Ascending aorta (tissue), 2 donors: ENCODE data around the gene SUCLG2. TPM values are rescaled to one million over a fixed set of nuclear protein-coding genes. Genes with fewer than 3 reads are reported as not detected.

ENCODE experiments used
- DNase-seq, 2 donors: peaks; one replicate each; pipeline ENCODE4 v3.0.0-alpha.2; 2019; ENCODE audit warnings: low spot score in 2 of 2
- H3K27ac ChIP-seq, 2 donors: fragments of 200-600 bp; sonication (generic); one replicate each; pipeline ENCODE4 v1.5.1; 2016 to 2017; ENCODE audit warnings: mild to moderate bottlenecking in 1 of 2
- H3K27me3 ChIP-seq: fragments of 200-600 bp; sonication (generic); one replicate; pipeline ENCODE4 v1.5.1; 2017
- H3K36me3 ChIP-seq, 2 donors: fragments of 200-600 bp; sonication (generic); one replicate each; pipeline ENCODE4 v1.5.1; 2016
- H3K4me1 ChIP-seq, 2 donors: fragments of 200-600 bp; sonication (generic); one replicate each; pipeline ENCODE4 v1.5.1; 2016 to 2017; ENCODE audit warnings: mild to moderate bottlenecking in 1 of 2
- H3K4me3 ChIP-seq, 2 donors: fragments of 200-600 bp; sonication (generic); one replicate each; pipeline ENCODE4 v1.5.1; 2016 to 2017; ENCODE audit warnings: mild to moderate bottlenecking in 1 of 2
- H3K9me3 ChIP-seq, 2 donors: fragments of 200-600 bp; sonication (generic); one replicate each; pipeline ENCODE4 v1.5.1; 2016
- CTCF ChIP-seq, 3 experiments: fragments of 200-600 bp in 2 of 3; fragments of 450-650 bp in 1 of 3; sonication (generic) in 2 of 3; IDR thresholded peaks; one replicate each; pipeline ENCODE4 v1.5.1; 2016 to 2019; ENCODE audit warnings: antibody characterized with exemption in 3 of 3, mild to moderate bottlenecking in 1 of 3, moderate library complexity in 1 of 3
- intact Hi-C: fragments of 100-400 bp; cut with DNase I; formaldehyde crosslinking; loops from one replicate; pipeline ENCODE4 v1.15.1; 2023
- total RNA-seq: library from RNA; depleted of rRNA; stranded (reverse); fragments of >200 nt; gene quantifications from one replicate; pipeline ENCODE4 v1.1.0, GENCODE V29; 2016

Gene SUCLG2
- total RNA-seq, 1 donor from 2014 or later, result 33.6 TPM

- no peaks in the 10 kb centered on the region for H3K36me3 ChIP-seq
- no peak for DNase-seq
- H3K4me3 ChIP-seq, result no peak overlapping the region
- no peak overlapping the region for H3K27ac ChIP-seq
- TF ChIP-seq CTCF (IDR thresholded peaks at IDR 0.05), result no peak
- H3K9me3 ChIP-seq, result no peaks in the 10 kb centered on the region
- H3K4me1 ChIP-seq, result peaks cover 0 to 7% of the 10 kb centered on the region in 2 donors
- intact Hi-C loops, result loop anchor here (5.0 kb wide), 2 partner anchors 42 to 652 kb away; partner anchors contain the start of gene KBTBD8
- H3K27me3 ChIP-seq, result no peaks in the 10 kb centered on the region
These were observed 4.7 kb downstream of the SUCLG2 start for GRCh38 chr3:67649681-67650080.

GRCh38 chr3:67648701-67649100 is 5.7 kb downstream of the SUCLG2 start:
- H3K4me3 ChIP-seq, result no peak overlapping the region
- no peak for TF ChIP-seq CTCF (IDR thresholded peaks at IDR 0.05)
- H3K27me3 ChIP-seq, result no peaks in the 10 kb centered on the region
- no peak for DNase-seq
- H3K36me3 ChIP-seq, result no peaks in the 10 kb centered on the region
- no peaks in the 10 kb centered on the region for H3K9me3 ChIP-seq
- intact Hi-C loops, result no loop called here
- peaks cover 0 to 5% of the 10 kb centered on the region in 2 donors for H3K4me1 ChIP-seq
- no peak overlapping the region for H3K27ac ChIP-seq

GRCh38 chr3:67648229-67648628 is 6.2 kb downstream of the SUCLG2 start:
- no peaks in the 10 kb centered on the region for H3K27me3 ChIP-seq
- no peaks in the 10 kb centered on the region for H3K9me3 ChIP-seq
- no peak overlapping the region for H3K4me3 ChIP-seq
- H3K27ac ChIP-seq, result no peak overlapping the region
- no peak for DNase-seq
- intact Hi-C loops, result no loop called here
- H3K4me1 ChIP-seq, result peaks cover 0 to 3% of the 10 kb centered on the region in 2 donors
- peaks cover 0 to 2% of the 10 kb centered on the region in 2 donors for H3K36me3 ChIP-seq
- TF ChIP-seq CTCF (IDR thresholded peaks at IDR 0.05), result no peak

GRCh38 chr3:67647390-67647878 is 7.0 kb downstream of the SUCLG2 start:
- DNase-seq, result no peak
- no peaks in the 10 kb centered on the region for H3K4me1 ChIP-seq
- no peaks in the 10 kb centered on the region for H3K27me3 ChIP-seq
- no peaks in the 10 kb centered on the region for H3K9me3 ChIP-seq
- peaks cover 0 to 2% of the 10 kb centered on the region in 2 donors for H3K36me3 ChIP-seq
- TF ChIP-seq CTCF (IDR thresholded peaks at IDR 0.05), result no peak
- intact Hi-C loops, result no loop called here
- no peak overlapping the region for H3K27ac ChIP-seq
- H3K4me3 ChIP-seq, result no peak overlapping the region

GRCh38 chr3:67646586-67647234 is 7.7 kb downstream of the SUCLG2 start:
- H3K27me3 ChIP-seq, result no peaks in the 10 kb centered on the region
- H3K36me3 ChIP-seq, result peaks cover 0 to 2% of the 10 kb centered on the region in 2 donors
- intact Hi-C loops, result no loop called here
- H3K4me1 ChIP-seq, result no peaks in the 10 kb centered on the region
- no peak for DNase-seq
- H3K4me3 ChIP-seq, result no peak overlapping the region
- H3K9me3 ChIP-seq, result no peaks in the 10 kb centered on the region
- no peak overlapping the region for H3K27ac ChIP-seq
- TF ChIP-seq CTCF (IDR thresholded peaks at IDR 0.05), result no peak
